Epithelial cell of proximal tubule (primary cell): Measurements from ENCODE around the gene GASK1A. TPM values are rescaled to one million over a fixed set of nuclear protein-coding genes. Genes with fewer than 3 reads are reported as not detected.

ENCODE experiments used
- DNase-seq: peaks from one replicate; pipeline ENCODE4 v3.0.0-alpha.2; 2011; ENCODE audit warnings: low read depth
- H3K4me3 ChIP-seq: 2 replicates; pipeline ENCODE4 v1.5.1; 2011; ENCODE audit warnings: low read depth, mild to moderate bottlenecking, low read length
- CTCF ChIP-seq: conservative IDR thresholded peaks from 2 replicates; pipeline ENCODE4 v1.5.1; 2012; ENCODE audit warnings: low read depth, mild to moderate bottlenecking, low read length
- total RNA-seq: library from RNA; depleted of rRNA; stranded (reverse); fragments of >200 nt; gene quantifications from 2 replicates; pipeline ENCODE4 v1.2.3, GENCODE V29; 2015

GASK1A gene
- total RNA-seq, 1 donor from 2014 or later = 1.1 TPM

- no peak for TF ChIP-seq CTCF
- no peak overlapping the region for H3K4me3 ChIP-seq
- DNase-seq = no peak
These were observed 96.0 kb downstream of the GASK1A start for GRCh38 chr3:43074901-43075689.

- DNase-seq = no peak
- no peak overlapping the region for H3K4me3 ChIP-seq
- no peak for TF ChIP-seq CTCF
These were observed 97.0 kb downstream of the GASK1A start for GRCh38 chr3:43075904-43076661.

GRCh38 chr3:43076857-43077256 is 97.7 kb downstream of the GASK1A start:
- no peak overlapping the region for H3K4me3 ChIP-seq
- no peak for TF ChIP-seq CTCF
- no peak for DNase-seq

- DNase-seq = no peak
- no peak overlapping the region for H3K4me3 ChIP-seq
- no peak for TF ChIP-seq CTCF
These were observed 98.2 kb downstream of the GASK1A start for GRCh38 chr3:43077261-43077660.

- no peak overlapping the region for H3K4me3 ChIP-seq
- DNase-seq = no peak
- TF ChIP-seq CTCF = no peak
These were observed 98.6 kb downstream of the GASK1A start for GRCh38 chr3:43077707-43078106.

- H3K4me3 ChIP-seq = no peak overlapping the region
- DNase-seq = no peak
- TF ChIP-seq CTCF = no peak
These were observed 100.6 kb downstream of the GASK1A start for GRCh38 chr3:43079536-43080332.
